ENCODE measurements around the gene UGT1A9.

UGT1A9 gene

GRCh38 chr2:233799716-233800115 lies 128.0 kb downstream of the UGT1A9 start:
- H3K9me3 ChIP-seq (ENCODE audit: severe bottlenecking) = peaks cover 4% of the 10 kb centered on the region
- no peak overlapping the region for H3K27ac ChIP-seq
- TF ChIP-seq CTCF (IDR thresholded peaks at IDR 0.05; ENCODE audit: low read depth, low read length) = no peak
- no peaks in the 10 kb centered on the region for H3K27me3 ChIP-seq (ENCODE audit: insufficient read depth, low read depth, severe bottlenecking)
- no peaks in the 10 kb centered on the region for H3K36me3 ChIP-seq
- DNase-seq = no peak
- H3K4me3 ChIP-seq (ENCODE audit: low read depth, low read length) = no peak overlapping the region

- no peak for TF ChIP-seq CTCF (IDR thresholded peaks at IDR 0.05; ENCODE audit: low read depth, low read length)
Measured at GRCh38 chr2:233800208-233800607, 128.5 kb downstream of the UGT1A9 start.

GRCh38 chr2:233801357-233802131 lies 129.8 kb downstream of the UGT1A9 start:
- Histone ChIP-seq H3K27ac (no peak overlapping the region), H3K36me3 (no peaks in the 10 kb centered on the region), H3K4me3 (ENCODE audit: low read depth, low read length) (no peak overlapping the region), H3K9me3 (ENCODE audit: severe bottlenecking) (peaks cover 4% of the 10 kb centered on the region), H3K27me3 (ENCODE audit: insufficient read depth, low read depth, severe bottlenecking) (no peaks in the 10 kb centered on the region)
- no peak for TF ChIP-seq CTCF (IDR thresholded peaks at IDR 0.05; ENCODE audit: low read depth, low read length)
- DNase-seq = peak; percentile 3

More at GRCh38 chr2:233800208-233800607, 128.5 kb downstream of the UGT1A9 start:
- H3K27ac ChIP-seq = no peak overlapping the region
- no peak overlapping the region for H3K4me3 ChIP-seq (ENCODE audit: low read depth, low read length)
- H3K27me3 ChIP-seq (ENCODE audit: insufficient read depth, low read depth, severe bottlenecking) = no peaks in the 10 kb centered on the region
- no peaks in the 10 kb centered on the region for H3K36me3 ChIP-seq
- peaks cover 4% of the 10 kb centered on the region for H3K9me3 ChIP-seq (ENCODE audit: severe bottlenecking)
- no peak for DNase-seq

- peaks cover 4% of the 10 kb centered on the region for H3K9me3 ChIP-seq (ENCODE audit: severe bottlenecking)
- TF ChIP-seq CTCF (IDR thresholded peaks at IDR 0.05; ENCODE audit: low read depth, low read length) = no peak
- DNase-seq = no peak
- no peak overlapping the region for H3K4me3 ChIP-seq (ENCODE audit: low read depth, low read length)
- H3K36me3 ChIP-seq = no peaks in the 10 kb centered on the region
- H3K27ac ChIP-seq = no peak overlapping the region
- no peaks in the 10 kb centered on the region for H3K27me3 ChIP-seq (ENCODE audit: insufficient read depth, low read depth, severe bottlenecking)
Measured at GRCh38 chr2:233802132-233802815, 130.6 kb downstream of the UGT1A9 start.

GRCh38 chr2:233803292-233803911 lies 131.7 kb downstream of the UGT1A9 start:
- DNase-seq = no peak
- no peak for TF ChIP-seq CTCF (IDR thresholded peaks at IDR 0.05; ENCODE audit: low read depth, low read length)
- Histone ChIP-seq H3K4me3 (ENCODE audit: low read depth, low read length) (no peak overlapping the region), H3K9me3 (ENCODE audit: severe bottlenecking) (peaks cover 4% of the 10 kb centered on the region), H3K27me3 (ENCODE audit: insufficient read depth, low read depth, severe bottlenecking) (no peaks in the 10 kb centered on the region), H3K36me3 (no peaks in the 10 kb centered on the region), H3K27ac (no peak overlapping the region)
